HepG2 (cell line): ENCODE data around the gene PSMD2. TPM values are rescaled to one million over a fixed set of nuclear protein-coding genes. Genes with fewer than 3 reads are reported as not detected.

Experiments
- ETV5 ChIP-seq: IDR thresholded peaks from 2 replicates; pipeline ENCODE4 v1.6.1; 2018; ENCODE audit warnings: missing biosample characterization, missing genetic modification reagents, inconsistent platforms, borderline replicate concordance
- FOXP1 ChIP-seq, 2 experiments: fragments of 450-650 bp in 1 of 2; IDR thresholded peaks; 2 replicates each; pipeline ENCODE4 v1.6.1; 2017 to 2018; ENCODE audit warnings: antibody characterized with exemption in 1 of 2
- KAT8 ChIP-seq: IDR thresholded peaks from 2 replicates; pipeline ENCODE4 v1.6.1; 2016; ENCODE audit warnings: missing genetic modification reagents, missing compliant biosample characterization
- MEF2D ChIP-seq: sonication (generic); formaldehyde crosslinking; IDR thresholded peaks from 2 replicates; pipeline ENCODE4 v1.5.1; 2020; ENCODE audit warnings: mild to moderate bottlenecking, missing genetic modification reagents
- MTA1 ChIP-seq: sonication (generic); formaldehyde crosslinking; IDR thresholded peaks from 2 replicates; pipeline ENCODE4 v1.4.0; 2020; ENCODE audit warnings: missing genetic modification reagents, mild to moderate bottlenecking, borderline replicate concordance
- MXD4 ChIP-seq: IDR thresholded peaks from 2 replicates; pipeline ENCODE4 v1.6.1; 2016; ENCODE audit warnings: mild to moderate bottlenecking, missing biosample characterization, missing genetic modification reagents
- NFE2L2 ChIP-seq: fragments of 150-350 bp; IDR thresholded peaks from 2 replicates; pipeline ENCODE4 v1.6.1; 2014; ENCODE audit warnings: low read length
- NFIB ChIP-seq: sonication (generic); formaldehyde crosslinking; IDR thresholded peaks from 2 replicates; pipeline ENCODE4 v1.9.0; 2021; ENCODE audit warnings: missing genetic modification reagents, mild to moderate bottlenecking, borderline replicate concordance
- PAX8 ChIP-seq: sonication (generic); formaldehyde crosslinking; IDR thresholded peaks from 2 replicates; pipeline ENCODE4 v1.8.0; 2022; ENCODE audit warnings: mild to moderate bottlenecking, missing genetic modification reagents, borderline replicate concordance
- RCOR2 ChIP-seq: IDR thresholded peaks from 2 replicates; pipeline ENCODE4 v1.6.1; 2016; ENCODE audit warnings: missing biosample characterization, missing genetic modification reagents
- SIX4 ChIP-seq: sonication (generic); formaldehyde crosslinking; IDR thresholded peaks from 2 replicates; pipeline ENCODE4 v1.4.0; 2020; ENCODE audit warnings: missing genetic modification reagents
- ZNF274 ChIP-seq: sonication (generic); formaldehyde crosslinking; IDR thresholded peaks from 2 replicates; pipeline ENCODE4 v1.5.1; 2020; ENCODE audit warnings: mild to moderate bottlenecking, missing genetic modification reagents
- ZNF383 ChIP-seq: sonication (generic); formaldehyde crosslinking; IDR thresholded peaks from 2 replicates; pipeline ENCODE4 v1.4.0; 2020; ENCODE audit warnings: missing genetic modification reagents, mild to moderate bottlenecking, borderline replicate concordance
- ZNF678 ChIP-seq: sonication (generic); formaldehyde crosslinking; IDR thresholded peaks from 2 replicates; pipeline ENCODE4 v1.4.0; 2020; ENCODE audit warnings: mild to moderate bottlenecking, missing genetic modification reagents
- ZNF709 ChIP-seq: sonication (generic); formaldehyde crosslinking; IDR thresholded peaks from 2 replicates; pipeline ENCODE4 v1.5.0; 2020; ENCODE audit warnings: mild to moderate bottlenecking, missing genetic modification reagents
- ZNF746 ChIP-seq: sonication (generic); formaldehyde crosslinking; IDR thresholded peaks from 2 replicates; pipeline ENCODE4 v1.8.0; 2022; ENCODE audit warnings: mild to moderate bottlenecking, missing genetic modification reagents
- ZNF891 ChIP-seq: sonication (generic); formaldehyde crosslinking; IDR thresholded peaks from 2 replicates; pipeline ENCODE4 v1.5.0; 2020; ENCODE audit warnings: mild to moderate bottlenecking, missing genetic modification reagents
- polyA plus RNA-seq, 8 experiments: library from polyadenylated mRNA; depleted of rRNA in 3 of 8; stranded (reverse) in 7 of 8; unstranded in 1 of 8; fragments of >200 nt; fragmentation: Illumina TruSeq in 4 of 8; extraction: Trizol in 4 of 8; gene quantifications; 2 replicates each; pipeline versions ENCODE4 v1.2.1 to v1.2.3, GENCODE V29; 2011 to 2016; ENCODE audit warnings: low read depth in 4 of 8, missing spikeins in 1 of 8, mixed read lengths in 1 of 8; ENCODE audit not compliant: insufficient read depth in 1 of 8
- total RNA-seq, 5 experiments: library from RNA; depleted of rRNA; stranded (reverse); fragments of >200 nt; fragmentation: Illumina TruSeq; extraction: Trizol; gene quantifications; 2 replicates each; pipeline ENCODE4 v1.2.3, GENCODE V29; 2016; ENCODE audit warnings: low read depth in 1 of 5
- TF ChIP-seq, protein P1 (sequence below): sonication (generic); formaldehyde crosslinking; IDR thresholded peaks from 2 replicates; pipeline ENCODE4 v1.4.0; 2020; ENCODE audit warnings: mild to moderate bottlenecking, missing genetic modification reagents
- TF ChIP-seq, protein P2 (sequence below): sonication (generic); formaldehyde crosslinking; IDR thresholded peaks from 2 replicates; pipeline ENCODE4 v1.4.0; 2020; ENCODE audit warnings: missing genetic modification reagents, borderline replicate concordance
- TF ChIP-seq, protein P3 (sequence below): sonication (generic); formaldehyde crosslinking; IDR thresholded peaks from 2 replicates; pipeline ENCODE4 v1.4.0; 2020; ENCODE audit warnings: missing genetic modification reagents, mild to moderate bottlenecking, borderline replicate concordance
- TF ChIP-seq, protein P4 (sequence below): sonication (generic); formaldehyde crosslinking; IDR thresholded peaks from 2 replicates; pipeline ENCODE4 v1.4.0; 2020; ENCODE audit warnings: missing genetic modification reagents

Gene PSMD2
- total and polyA plus RNA-seq, 2 of the 13 experiments (the other 11 are each of a cell fraction or from before 2014, with no cell fraction given) = 125 to 200 TPM

DNA sequence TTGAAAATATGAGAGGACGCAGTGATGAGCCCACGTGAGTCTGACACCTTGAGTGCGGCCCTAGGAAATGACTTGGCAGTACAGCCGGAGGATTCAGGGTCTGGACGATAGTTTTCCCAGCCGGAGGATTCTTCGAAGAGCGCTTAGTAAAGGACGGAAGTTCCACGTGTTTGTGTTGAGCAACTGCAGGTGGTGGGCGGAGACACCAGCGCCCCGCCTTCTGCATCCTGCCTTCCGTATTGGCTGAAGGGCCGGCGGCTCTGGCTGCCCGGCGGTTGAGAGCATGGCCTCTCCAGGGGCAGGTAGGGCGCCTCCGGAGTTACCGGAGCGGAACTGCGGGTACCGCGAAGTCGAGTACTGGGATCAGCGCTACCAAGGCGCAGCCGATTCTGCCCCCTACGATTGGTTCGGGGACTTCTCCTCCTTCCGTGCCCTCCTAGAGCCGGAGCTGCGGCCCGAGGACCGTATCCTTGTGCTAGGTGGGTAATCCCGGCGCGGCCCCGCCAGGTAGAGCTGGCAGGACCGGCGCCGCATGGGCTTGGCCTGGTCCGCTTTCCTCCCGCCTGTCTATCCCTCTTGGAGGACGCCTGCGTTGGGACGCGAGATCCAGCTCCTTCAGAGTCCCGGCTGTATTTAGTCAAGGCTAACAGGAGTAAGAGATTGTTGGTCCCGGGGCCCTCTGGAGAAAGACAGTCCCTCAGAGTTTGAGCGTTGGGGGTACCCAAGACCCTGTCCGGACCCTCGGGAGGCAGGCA lies 49.5 kb upstream of the PSMD2 start, which contains the start of gene EEF1AKMT4 (continued):
- TF ChIP-seq NFIB = no peak
- TF ChIP-seq PAX8 (CRISPR knock-in tag) = no peak; the same call in 1 of the 2 replicates
- peak; percentile 64; the same call in 1 of the 2 replicates for TF ChIP-seq KAT8
- TF ChIP-seq MTA1 (CRISPR knock-in tag) = no peak
- peak; percentile 98 for TF ChIP-seq MXD4
- no peak for TF ChIP-seq ZNF709 (CRISPR knock-in tag)
- TF ChIP-seq ZNF678 = no peak
- TF ChIP-seq, protein P1, sequence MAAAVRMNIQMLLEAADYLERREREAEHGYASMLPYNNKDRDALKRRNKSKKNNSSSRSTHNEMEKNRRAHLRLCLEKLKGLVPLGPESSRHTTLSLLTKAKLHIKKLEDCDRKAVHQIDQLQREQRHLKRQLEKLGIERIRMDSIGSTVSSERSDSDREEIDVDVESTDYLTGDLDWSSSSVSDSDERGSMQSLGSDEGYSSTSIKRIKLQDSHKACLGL (CRISPR knock-in tag) = peak; percentile 53; the same call in 1 of the 2 replicates
- 0 out of 2 replicates have a peak, but pooled peaks have one; percentile 15 for TF ChIP-seq ZNF746 (CRISPR knock-in tag)
- TF ChIP-seq MEF2D (CRISPR knock-in tag) = no peak; the same call in 1 of the 2 replicates
- peak; percentile 14; the same call in 1 of the 2 replicates for TF ChIP-seq NFE2L2
- TF ChIP-seq, protein P2, sequence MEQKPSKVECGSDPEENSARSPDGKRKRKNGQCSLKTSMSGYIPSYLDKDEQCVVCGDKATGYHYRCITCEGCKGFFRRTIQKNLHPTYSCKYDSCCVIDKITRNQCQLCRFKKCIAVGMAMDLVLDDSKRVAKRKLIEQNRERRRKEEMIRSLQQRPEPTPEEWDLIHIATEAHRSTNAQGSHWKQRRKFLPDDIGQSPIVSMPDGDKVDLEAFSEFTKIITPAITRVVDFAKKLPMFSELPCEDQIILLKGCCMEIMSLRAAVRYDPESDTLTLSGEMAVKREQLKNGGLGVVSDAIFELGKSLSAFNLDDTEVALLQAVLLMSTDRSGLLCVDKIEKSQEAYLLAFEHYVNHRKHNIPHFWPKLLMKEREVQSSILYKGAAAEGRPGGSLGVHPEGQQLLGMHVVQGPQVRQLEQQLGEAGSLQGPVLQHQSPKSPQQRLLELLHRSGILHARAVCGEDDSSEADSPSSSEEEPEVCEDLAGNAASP (CRISPR knock-in tag) = 0 out of 2 replicates have a peak, but pooled peaks have one; percentile 25
- TF ChIP-seq, protein P3, sequence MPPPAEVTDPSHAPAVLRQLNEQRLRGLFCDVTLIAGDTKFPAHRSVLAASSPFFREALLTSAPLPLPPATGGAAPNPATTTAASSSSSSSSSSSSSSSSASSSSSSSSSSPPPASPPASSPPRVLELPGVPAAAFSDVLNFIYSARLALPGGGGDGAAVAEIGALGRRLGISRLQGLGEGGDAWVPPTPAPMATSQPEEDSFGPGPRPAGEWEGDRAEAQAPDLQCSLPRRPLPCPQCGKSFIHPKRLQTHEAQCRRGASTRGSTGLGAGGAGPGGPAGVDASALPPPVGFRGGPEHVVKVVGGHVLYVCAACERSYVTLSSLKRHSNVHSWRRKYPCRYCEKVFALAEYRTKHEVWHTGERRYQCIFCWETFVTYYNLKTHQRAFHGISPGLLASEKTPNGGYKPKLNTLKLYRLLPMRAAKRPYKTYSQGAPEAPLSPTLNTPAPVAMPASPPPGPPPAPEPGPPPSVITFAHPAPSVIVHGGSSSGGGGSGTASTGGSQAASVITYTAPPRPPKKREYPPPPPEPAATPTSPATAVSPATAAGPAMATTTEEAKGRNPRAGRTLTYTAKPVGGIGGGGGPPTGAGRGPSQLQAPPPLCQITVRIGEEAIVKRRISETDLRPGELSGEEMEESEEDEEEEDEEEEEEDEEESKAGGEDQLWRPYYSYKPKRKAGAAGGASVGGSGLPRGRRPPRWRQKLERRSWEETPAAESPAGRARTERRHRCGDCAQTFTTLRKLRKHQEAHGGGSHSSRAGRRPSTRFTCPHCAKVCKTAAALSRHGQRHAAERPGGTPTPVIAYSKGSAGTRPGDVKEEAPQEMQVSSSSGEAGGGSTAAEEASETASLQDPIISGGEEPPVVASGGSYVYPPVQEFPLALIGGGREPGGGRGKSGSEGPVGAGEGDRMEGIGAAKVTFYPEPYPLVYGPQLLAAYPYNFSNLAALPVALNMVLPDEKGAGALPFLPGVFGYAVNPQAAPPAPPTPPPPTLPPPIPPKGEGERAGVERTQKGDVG (CRISPR knock-in tag) = no peak
- TF ChIP-seq RCOR2 (CRISPR knock-in tag) = no peak
- no peak for TF ChIP-seq ZNF274 (CRISPR knock-in tag)
- TF ChIP-seq, protein P4, sequence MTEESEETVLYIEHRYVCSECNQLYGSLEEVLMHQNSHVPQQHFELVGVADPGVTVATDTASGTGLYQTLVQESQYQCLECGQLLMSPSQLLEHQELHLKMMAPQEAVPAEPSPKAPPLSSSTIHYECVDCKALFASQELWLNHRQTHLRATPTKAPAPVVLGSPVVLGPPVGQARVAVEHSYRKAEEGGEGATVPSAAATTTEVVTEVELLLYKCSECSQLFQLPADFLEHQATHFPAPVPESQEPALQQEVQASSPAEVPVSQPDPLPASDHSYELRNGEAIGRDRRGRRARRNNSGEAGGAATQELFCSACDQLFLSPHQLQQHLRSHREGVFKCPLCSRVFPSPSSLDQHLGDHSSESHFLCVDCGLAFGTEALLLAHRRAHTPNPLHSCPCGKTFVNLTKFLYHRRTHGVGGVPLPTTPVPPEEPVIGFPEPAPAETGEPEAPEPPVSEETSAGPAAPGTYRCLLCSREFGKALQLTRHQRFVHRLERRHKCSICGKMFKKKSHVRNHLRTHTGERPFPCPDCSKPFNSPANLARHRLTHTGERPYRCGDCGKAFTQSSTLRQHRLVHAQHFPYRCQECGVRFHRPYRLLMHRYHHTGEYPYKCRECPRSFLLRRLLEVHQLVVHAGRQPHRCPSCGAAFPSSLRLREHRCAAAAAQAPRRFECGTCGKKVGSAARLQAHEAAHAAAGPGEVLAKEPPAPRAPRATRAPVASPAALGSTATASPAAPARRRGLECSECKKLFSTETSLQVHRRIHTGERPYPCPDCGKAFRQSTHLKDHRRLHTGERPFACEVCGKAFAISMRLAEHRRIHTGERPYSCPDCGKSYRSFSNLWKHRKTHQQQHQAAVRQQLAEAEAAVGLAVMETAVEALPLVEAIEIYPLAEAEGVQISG (CRISPR knock-in tag) = peak; percentile 93
- no peak for TF ChIP-seq ZNF383
- no peak for TF ChIP-seq ZNF891 (CRISPR knock-in tag)
- peak; percentile 56 for TF ChIP-seq ETV5 (CRISPR knock-in tag)
- TF ChIP-seq FOXP1 (IDR thresholded peaks at IDR 0.05) = no peak
- no peak for TF ChIP-seq FOXP1 (CRISPR knock-in tag; IDR thresholded peaks at IDR 0.05)
- no peak for TF ChIP-seq SIX4 (CRISPR knock-in tag)
